ENCODE results near the gene TBC1D20.
"Not testable (repeated sequence)": the region's sequence is repeated elsewhere in the genome, so short reads cannot be mapped to it uniquely, and the experiment has no call there.

Gene TBC1D20

DNA sequence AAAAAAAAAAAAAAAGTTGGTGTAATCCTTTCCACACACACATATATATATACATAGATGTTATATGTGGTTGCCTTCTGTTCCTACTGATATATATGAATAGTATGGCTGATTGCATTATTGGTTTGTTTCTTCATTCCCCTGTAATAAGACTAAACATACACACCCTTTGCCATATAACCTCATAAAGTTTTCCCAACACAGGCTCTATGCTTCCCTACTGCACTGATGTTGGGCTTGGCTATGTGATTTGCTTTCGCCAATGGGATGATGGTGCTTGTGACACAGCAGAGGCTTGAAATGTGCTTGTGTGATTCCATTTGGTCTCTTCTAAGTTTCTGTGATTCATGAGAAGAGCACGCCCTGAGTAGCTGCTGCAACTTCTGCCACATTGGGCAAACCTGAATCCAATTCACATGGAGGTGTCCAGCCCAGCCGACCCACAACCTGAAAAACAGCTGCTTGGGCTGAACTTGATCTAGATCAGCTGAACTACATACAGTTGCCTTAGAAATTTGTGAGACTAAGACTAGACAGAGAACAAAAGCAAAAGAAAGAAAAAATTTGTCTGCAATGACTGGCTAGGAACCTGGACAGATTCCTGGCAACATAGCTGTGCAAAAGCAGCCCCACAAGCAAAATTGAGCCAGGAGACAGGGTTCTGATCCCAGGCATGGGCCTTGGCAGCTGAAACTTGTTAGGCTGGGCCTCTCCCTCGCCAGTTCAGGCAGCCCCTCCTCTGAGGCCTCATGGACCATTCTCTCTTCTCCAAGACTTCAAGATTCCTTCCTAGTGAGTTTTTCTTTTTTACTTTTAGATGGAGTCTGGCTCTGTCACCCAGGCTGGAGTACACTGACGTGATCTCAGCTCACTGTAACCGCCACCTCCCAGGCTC is 13.4 kb upstream of the TBC1D20 start:
- no peak for FAIRE-seq

DNA sequence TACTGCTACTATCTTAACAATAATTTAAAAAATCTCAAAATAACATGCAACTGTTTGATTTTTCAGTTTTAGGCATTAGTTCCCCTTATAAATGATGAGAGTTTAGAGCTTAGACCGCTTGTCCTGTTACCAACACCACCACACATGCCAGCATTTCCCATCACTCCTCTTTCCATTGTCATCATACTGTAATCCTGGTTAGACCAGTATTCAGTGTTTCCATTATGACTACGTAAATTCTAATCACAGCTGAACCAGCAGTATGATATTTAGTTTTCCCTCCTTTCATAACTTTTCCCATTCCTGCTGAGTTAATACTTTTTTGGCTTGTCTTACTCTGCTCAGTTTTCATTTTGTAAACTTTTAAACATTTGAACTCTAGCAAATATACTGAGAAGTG is 12.2 kb upstream of the TBC1D20 start:
- no peak for FAIRE-seq

DNA sequence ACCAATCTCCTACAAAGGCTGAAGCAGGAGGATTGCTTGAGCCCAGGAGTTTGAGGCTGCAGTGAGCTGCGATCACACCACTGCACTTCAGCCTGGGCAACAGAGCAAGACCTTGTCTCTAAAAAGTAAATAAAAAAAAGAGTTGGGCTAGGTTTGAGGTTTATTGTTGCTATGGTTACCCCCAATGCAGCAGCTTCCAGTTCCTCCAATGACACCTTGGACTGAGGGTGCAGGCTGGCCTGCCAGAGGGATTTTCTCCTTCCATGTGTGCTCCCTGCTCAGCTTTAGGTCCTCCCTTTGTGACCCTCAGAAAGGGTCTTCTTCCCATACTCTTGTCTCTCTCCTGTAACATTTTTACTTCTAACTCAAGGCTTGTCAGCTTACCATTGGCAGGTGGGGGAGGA is 10.6 kb upstream of the TBC1D20 start:
- FAIRE-seq = no peak

DNA sequence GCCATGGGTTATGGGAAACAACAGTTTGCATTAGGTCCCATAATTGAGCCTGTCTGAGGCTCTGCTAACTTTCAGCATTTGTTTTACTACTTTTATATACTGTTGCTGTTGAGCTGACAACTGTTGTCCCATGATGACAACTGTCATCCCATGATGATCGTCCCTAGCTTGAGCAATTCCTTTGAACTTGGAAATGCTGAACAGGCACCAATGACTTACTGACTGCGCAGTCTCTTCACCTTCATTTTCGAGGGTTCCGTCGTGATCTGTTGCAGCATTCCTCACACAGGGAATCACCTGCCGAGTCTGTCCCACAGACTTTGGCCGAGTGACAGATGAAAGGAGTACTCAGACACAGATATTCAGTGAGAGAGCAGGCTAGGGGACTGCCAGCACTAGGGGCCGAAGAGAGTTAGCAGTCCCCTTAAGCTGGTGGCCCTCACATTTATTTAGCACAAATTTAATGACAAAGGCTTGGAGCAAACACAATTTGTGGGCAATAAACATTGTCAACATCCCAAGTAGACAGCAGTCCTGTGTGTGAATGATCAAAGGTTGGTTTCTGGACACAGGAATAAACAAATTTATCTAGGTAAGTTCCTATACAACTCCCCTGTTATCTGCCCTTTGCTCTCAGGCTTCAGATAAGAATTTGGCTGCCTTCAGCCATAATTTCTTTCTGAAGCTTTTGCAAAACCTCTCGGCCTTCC is 10.0 kb upstream of the TBC1D20 start:
- FAIRE-seq = no peak

DNA sequence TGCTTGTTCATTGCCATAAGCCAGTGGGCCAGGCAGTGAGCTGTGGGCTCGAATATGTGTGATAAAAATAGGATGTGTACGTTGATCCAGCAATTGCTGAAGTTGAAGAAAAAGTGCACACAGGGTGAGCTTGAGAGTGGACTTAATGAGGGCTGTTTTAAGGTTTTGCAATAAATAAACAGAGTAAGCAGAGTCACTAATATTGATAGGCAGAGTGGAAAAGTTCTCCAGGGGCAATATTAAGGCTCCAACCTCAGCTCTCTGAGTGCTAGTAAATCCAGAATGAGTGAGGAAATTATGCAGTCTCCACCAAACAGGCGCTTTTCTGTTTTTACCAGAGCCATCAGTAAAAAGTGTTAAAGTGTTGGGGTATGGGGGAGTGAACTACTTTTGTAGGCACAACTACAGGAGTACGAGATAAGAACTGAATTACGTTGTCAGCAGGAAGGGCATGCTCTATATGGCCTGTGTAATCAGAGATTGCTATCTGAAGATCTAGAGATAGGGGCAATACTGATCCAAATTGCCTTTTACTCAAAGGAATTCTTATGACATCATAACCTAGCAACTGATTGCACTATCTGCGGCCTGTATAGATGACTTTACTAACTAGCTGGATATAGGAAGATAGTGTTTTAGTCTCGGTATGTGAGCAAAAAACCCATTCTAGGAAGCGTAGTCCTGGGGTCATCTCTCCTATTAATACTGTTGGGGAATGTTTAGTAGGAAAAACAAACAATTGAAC is 7.6 kb upstream of the TBC1D20 start:
- no peak for FAIRE-seq

DNA sequence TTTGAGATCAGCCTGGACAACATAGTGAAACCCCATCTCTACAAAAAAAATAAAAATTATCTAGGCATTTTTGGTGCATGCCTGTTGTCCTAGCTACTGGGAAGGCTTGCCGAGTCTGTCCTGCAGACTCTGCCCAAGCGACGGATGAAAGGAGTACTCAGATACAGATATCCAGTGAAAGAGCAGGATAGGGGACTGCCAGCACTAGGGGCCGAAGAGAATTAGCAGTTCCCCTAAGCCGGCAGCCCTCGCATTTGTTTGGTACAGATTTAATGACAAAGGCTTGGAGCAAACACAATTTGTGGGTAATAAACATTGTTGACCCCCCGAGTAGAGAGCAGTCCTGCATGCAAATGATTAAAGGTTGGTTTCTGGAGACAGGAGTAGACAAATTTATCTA is 5.4 kb upstream of the TBC1D20 start:
- FAIRE-seq = no peak

DNA sequence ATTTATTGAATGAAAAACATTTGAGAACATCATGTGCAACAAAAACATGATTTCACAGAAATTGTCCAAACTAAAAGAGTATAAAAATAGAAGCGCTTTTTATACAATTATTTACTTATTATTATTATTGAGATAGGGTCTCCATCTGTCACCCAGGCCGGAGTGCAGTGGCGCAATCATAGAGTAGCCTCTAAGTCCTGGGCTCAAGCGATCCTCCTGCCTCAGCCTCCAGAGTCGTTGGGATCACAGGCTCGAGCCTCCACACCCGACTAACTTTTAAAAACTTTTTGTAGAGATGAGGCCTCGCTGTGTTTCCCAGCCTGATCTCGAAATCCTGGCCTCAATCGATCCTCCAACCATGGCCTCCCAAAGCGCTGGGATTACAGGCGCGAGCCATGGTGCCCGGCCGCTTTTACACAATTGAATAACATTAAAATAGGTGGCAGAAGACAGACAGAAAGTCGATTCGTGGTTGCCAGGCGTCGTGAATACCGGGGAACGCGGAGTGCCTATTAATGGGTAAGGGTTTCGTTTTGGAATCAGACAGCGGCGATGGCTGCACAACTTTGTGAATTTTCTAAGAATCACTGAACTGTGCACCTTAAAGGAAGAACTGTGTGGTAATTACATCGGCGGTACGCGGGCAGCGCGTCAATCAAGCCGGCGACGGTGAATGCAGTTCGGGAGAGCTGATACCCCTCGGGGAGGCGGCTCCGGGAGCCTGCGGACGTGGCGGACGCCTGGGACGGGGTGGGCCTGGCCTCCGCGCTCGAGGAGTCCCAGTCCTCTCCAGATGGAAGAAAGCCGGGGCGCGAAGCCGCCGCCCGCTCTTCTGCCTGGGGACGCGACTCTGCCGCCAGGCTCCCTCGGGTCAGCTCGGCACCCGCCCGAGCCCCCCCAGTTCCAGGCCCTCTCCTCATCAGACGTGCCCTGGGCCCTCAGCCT is 807 bp downstream of the TBC1D20 start:
- no peak for FAIRE-seq

DNA sequence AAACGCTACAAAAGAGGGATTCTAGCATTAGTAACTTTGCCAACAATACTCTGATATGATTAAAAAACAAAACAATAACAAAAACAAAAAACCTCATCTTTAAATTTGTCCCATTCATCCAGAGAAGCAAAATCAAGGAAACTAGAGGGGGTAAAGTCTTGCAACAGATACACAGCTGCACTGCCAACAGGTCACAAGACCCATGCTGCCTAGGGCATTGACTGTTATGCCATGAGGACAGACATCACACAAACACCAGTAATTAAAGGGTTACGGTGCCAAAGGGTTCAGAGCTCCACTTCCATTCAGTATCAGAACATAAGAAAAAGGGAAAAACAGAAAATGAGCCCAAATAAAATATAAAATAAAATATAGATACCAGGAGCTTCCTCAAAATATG is 1.6 kb downstream of the TBC1D20 start:
- no peak for FAIRE-seq

DNA sequence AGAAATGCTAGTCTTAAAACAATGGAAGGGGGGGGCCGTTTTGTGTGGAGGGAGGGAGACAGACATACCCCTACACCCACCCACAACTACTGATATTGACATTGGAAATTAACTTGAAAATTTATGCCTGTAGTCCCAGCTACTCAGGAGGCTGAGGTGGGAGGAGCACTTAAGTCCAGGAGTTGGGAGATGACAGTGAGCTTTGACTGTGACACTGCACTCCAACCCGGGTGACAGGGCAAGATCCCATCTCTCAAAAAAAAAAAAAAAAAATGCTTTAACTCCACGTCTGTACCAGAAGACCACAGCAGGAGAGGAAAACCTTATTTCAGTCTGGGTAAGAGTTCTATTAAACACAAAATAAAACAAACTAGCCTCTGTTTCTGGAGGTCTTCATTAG is 2.2 kb downstream of the TBC1D20 start:
- no peak for FAIRE-seq

DNA sequence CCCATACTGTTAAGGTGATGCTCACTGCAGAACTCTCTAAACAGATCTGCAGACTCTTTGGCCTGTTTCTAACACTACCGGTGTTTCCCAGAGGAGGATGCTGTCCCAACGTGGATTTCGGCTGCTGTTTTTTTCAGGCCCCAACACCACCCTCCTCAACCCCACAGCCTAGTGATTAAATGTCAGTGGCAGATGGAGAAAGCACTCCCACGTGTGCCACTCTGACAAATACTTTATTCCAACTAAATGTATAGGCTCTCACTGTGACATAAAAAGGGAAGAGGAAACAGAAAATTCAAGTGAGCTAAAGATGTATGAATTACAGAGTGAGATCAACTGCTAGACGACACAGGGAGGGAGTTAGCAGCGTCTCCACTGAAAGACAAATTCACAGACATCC is 3.6 kb downstream of the TBC1D20 start:
- no peak for FAIRE-seq

DNA sequence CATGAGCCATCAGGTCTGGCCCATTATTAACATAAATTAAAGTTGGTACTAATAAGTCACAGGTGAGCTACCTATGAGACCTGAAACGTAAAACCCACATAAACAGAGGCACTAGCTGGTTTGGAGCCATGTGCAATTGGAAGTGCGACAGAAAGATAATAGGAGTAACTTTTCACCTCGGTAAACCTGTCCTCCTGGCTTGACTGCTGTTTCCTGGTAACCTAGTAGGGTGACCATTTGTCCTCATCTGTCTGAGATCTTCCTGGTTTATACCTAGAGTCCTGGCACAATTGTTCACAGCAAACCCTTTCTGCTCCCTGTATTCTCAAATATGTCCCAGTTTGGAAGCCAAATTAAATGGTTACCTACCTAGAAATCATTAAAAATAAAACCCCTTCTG is 7.4 kb downstream of the TBC1D20 start:
- FAIRE-seq = no peak

DNA sequence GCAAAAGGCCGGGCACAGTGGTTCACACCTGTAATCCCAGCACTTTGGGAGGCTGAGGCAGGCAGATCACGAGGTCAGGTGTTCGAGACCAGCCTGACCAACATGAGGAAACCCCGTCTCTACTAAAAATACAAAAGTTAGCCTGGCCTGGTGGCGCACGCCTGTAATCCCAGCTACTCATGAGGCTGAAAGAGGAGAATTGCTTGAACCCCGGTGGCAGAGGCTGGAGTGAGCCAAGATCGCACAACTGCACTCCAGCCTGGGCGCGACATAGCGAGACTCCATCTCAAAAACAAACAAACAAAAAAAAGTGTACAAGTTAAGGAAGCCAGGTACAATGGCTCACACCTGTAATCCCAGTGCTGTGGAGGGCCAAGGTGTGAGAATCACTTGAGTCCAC is 10.3 kb downstream of the TBC1D20 start:
- not testable (repeated sequence) for FAIRE-seq

DNA sequence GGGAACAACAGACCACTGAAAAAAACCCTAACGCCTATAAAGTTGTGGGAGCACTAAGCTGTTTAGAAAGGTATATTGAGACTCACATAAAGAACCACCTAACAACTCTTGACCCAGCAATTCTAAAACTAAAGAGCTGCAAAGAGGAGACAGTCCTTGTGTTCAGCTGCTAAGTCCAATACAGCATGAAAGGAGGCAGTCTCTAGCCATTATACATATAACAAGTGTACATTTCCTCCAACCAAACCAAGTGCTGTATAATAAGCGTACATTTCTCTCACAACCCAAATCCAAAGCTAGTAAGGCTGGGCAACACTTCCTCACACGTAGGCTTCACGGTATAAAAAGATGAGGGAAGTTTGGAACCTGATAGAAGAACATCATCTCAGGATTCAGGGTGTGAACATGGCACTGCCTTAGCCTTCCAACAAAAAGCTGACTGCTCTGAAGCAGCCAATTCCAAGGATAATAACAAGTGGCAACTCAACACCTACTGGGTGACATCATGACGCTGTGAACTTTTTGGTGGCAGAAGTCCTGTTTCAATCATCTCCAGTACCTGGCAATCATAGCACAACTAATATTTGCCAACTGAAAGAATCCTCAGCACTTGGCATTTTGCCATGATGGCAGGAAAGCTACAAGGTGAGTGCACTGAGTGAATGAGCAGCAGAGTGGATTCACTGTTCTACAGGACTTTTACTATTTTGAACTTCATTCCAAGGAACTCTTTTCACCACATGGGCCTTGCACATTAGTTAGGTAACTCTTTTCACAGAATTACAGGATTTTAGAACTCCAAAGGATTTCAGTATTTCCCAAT is 16.6 kb downstream of the TBC1D20 start:
- FAIRE-seq = no peak

DNA sequence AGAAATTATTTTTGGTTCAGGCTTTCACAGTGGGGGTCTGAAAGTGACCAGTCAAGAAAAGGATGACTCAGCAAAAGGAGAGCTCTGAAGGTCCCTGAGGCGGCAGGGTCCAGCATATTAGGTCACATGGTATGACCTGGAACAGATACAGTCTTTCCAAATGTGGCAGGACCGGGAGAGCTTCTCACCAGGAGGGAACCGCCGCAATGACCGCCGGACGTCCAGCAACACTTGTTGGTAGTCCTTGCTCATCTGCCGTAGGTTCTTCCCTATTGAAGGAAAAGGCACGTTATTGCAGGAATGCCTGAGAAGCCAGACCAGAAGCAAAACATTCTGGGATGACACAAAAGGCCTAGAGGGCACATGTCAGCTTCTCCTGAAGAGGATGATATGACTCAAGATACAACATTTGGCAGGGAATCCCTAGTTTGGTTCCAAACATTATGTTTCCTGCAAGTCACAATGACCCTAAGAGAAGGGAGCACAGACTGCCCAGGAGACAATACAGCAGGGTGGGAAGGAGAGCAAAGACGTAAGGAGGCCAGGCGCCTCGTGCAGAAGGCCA is 17.4 kb downstream of the TBC1D20 start:
- no peak for FAIRE-seq

DNA sequence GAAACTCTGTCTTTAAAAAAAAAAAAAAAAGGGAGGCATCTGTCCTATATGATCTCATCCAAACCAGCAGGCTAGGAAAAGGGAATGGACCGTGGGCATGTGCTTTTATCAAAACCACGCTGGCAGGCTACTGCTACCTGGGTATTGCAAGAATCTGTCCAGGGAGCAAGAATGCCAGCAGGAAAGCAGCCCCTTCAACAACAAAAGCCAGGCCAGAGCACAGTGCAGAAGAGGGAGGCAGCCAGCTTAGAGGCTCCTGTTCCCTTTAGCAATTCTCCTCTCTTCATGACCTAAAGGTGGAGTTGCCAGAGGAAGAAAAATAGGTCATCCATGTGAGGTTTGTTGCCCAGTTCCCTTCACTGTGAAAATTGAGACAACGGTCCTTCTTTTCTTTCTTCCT is 18.2 kb downstream of the TBC1D20 start:
- no peak for FAIRE-seq

DNA sequence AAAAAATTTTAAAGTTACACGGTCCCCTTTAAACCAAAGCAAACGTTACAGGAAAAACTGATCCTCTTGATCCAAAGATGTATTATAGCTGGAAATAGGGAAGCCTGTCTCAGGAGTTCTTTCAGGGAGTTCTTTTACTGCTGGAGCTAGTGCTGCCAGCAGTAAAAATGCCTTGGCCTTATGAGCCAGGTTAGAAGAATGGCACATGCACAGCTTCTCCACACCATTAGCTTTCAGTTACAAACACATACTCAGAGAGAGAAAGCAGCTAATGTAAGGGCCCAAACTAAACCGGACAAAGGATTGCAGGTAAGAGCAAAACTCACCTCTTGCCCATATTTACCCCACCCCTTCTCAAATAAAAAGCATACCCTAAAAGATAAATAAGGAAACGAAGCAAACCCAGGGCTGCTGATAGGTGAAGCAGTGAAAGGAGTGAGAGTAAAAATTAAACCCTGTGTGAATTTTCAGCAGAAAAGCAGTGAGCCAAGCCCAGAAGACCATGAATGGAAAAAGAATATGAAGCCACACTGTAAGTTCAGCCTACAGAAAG is 19.0 kb downstream of the TBC1D20 start:
- FAIRE-seq = no peak

DNA sequence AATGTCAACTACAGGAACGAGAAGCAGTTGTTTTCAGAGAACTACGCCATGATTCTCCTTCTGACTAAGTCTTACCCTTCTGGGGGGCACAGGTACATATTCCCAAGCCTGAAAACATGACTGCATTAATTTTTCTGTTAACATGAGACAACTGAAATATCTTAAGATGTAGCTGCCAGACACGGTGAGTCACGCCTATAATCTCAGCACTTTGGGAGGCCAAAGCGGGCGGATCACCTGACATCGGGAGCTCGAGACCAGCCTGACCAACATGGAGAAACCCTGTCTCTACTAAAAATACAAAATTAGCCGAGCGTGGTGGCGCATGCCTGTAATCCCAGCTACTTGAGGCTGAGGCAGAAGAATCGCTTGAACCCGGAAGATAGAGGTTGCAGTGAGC is 21.7 kb downstream of the TBC1D20 start:
- FAIRE-seq = no peak

DNA sequence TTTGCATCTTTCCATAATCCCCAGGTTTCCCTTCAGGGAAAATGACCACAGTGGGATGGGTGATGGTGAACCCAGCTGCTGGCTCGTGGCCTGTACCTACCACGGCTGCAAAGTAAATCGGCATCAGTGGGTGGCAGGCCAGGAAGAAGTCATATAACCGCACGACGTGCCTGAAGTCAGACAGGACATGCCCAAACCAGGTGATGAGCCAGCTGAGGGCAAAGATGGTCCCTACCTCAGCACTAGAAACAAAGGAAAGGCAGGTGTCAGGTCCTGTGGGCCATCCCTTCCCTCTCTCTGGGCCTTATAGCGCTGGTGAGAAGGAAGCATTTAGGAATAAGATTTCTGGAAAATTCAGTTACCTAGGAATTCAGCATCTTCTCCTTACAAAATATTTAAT is 22.2 kb downstream of the TBC1D20 start:
- FAIRE-seq = no peak

DNA sequence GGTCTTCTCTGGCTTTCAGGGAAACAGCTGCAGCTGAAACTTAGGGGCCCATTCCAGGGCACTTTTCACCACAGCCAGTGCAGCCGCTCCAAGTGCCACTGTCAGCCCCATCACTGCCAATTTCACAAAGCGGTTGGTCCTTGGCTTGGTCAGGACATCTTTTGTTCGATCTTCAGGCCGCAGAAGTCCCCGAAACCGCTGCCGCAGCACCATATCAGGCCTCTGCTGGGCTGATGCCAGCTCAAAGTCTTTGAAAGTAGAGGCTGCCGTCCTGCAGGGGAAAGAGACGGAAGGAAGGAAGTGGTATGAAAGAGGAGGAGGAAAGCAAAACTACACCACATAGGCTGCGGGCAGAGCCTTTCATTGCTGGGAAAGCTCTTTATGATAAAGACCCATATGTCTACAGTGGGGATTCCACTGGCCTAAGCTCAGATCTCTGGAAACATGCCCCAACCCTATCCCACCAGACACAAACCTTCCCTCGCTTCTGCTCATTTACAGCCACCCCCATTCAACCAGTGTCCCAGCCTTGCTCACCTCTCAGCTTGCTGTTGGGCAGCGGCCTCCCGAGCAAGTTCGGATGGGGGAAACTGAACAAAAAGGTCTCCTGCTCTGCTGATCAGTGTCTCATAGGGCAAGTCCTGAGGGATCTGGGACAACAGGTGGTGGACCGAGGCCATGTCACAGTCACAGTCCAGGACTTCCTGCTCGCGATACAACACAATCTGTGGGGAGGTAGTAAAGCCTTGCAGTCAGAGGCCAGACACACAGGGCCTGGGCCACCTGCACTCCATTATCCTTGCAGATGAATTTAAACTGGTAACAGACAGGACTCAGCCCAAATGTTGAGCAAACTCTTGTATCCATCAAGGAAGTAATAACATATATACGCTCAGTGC is 23.5 kb downstream of the TBC1D20 start:
- FAIRE-seq = no peak

All from endometrium (tissue), 2 donors.